Activated T-helper 1 cell treated with anti-CD3 and anti-CD28 coated beads, Interleukin-2, amount 50 U/mL, for 16 hours (primary cell): ENCODE results near the gene BTNL2.
"Not testable (repeated sequence)": the region's sequence is repeated elsewhere in the genome, so short reads cannot be mapped to it uniquely, and the experiment has no call there.

Experiments used
- DNase-seq, 2 donors: peaks; one replicate each; pipeline ENCODE4 v3.0.0-alpha.2; 2020; ENCODE audit warnings: low read depth in 1 of 2, low spot score in 1 of 2

BTNL2 gene

GRCh38 chr6:32371229-32371628 is 35.8 kb downstream of the BTNL2 start:
- no peak for DNase-seq

GRCh38 chr6:32370505-32370904 is 36.5 kb downstream of the BTNL2 start:
- no peak for DNase-seq

- no peak for DNase-seq
Measured at GRCh38 chr6:32369660-32370059, 37.3 kb downstream of the BTNL2 start.

GRCh38 chr6:32367644-32368043 is 39.3 kb downstream of the BTNL2 start:
- DNase-seq: no peak

DNA sequence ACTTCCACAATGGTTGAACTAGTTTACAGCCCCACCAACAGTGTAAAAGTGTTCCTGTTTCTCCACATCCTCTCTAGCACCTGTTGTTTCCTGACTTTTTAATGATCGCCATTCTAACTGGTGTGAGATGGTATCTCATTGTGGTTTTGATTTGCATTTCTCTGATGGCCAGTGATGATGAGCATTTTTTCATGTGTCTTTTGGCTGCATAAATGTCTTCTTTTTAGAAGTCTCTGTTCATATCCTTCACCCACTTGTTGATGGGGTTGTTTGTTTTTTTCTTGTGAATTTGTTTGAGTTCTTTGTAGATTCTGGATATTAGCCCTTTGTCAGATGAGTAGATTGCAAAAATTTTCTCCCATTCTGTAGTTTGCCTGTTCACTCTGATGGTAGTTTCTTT is 47.8 kb downstream of the BTNL2 start:
- DNase-seq: not testable (repeated sequence)

DNA sequence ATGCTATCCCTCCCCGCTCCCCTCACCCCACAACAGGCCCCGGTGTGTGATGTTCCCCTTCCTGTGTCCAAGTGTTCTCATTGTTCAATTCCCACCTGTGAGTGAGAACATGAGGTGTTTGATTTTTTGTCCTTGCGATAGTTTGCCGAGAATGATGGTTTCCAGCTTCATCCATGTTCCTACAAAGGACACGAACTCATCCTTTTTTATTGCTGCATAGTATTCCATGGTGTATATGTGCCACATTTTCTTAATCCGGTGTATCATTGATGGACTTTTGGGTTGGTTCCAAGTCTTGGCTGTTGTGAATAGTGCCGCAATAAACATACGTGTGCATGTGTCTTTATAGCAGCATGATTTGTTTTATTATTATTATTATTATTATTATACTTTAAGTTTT is 48.4 kb downstream of the BTNL2 start:
- DNase-seq: not testable (repeated sequence)

GRCh38 chr6:32355018-32355417 is 52.0 kb downstream of the BTNL2 start:
- no peak for DNase-seq

DNA sequence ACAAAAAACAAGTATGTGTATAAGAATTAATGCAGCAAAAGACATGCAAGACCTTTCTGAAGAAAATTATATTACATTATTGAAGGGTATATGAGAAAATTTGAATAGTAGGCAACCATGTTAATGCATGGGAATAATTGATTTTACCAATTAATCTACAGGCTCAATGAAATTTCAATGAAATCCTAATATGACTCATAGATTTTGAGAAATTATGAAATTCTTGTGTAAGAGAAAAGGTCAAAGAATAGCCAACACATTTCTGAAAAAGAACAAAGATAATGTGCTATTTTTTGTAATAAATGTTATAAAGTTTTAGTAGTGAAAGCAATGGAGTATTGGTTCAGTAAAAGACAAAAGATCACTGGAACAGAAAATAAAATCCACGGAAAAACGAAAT is 53.6 kb downstream of the BTNL2 start:
- no peak for DNase-seq
